Measurements from ENCODE around the gene DLK1.

The DLK1 gene

GRCh38 chr14:100734031-100734990, 7.6 kb downstream of the DLK1 start:
- DNase-seq, result no peak

GRCh38 chr14:100735271-100735670, 8.6 kb downstream of the DLK1 start:
- no peak for DNase-seq

DNA sequence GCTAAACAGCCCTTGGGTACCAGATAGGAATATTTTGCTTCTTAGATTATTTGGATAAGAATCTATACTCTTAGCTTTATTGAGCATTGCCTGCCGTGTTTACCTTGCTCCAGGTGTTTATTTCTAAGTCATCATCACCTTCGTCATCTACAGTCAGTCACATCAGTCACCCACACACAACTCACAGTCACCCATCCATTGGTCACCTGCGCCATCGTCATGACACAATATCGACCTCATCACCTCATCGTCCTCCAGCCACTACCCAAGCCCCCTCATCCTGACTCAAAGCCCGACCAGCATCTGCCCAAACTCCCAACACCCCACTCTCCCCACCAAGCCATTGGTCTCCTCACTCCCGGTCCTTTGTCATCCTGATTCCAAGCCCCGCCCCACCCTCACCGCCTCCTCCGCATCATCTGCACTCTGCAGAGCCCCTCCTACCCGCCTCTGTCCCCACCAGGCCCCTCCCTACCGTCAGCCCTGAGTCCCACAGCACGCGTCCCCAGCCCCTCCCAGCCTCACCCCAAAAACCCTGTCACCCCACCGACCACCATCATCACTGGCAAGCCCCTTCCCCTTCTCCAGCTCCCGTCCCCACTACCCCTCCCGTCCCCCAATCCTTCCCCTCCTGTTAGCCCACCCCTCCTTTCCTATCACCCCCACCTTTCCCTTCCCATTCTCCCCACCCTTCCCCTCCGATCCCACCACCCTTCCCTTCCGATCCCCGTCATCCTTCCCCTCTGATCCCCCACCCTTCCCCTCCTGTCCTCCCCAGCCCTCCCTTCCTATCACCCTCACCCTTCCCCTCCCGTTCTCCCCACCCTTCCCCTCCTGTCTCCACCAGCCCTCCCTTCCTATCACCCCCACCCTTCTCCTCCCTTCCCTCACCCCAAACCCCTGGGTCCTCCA, 9.8 kb downstream of the DLK1 start:
- DNase-seq, result no peak

GRCh38 chr14:100737526-100737925, 10.8 kb downstream of the DLK1 start:
- DNase-seq, result no peak

GRCh38 chr14:100738269-100738691, 11.6 kb downstream of the DLK1 start:
- DNase-seq, result no peak

DNA sequence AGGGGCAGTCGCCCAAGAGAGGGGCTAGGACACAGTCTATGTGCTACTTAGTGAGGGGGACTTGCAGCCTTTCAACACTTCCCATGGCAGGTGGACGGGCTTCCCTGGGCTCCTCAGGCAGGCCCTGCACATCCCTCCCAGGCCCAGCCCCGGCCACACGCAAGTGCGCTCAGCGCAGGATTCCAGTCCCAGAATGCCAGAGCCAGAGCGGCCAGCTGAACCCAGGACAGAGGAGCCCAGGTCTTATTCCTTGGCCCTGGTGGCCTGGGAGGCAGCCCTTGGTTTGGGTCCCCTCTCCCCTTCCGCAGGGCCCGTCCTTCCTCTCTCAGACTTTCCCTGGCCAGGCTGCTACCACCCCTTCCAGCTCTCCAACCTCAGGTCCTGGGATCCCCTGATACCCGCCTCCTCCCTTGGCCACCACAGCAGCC, 12.0 kb downstream of the DLK1 start:
- no peak for DNase-seq

GRCh38 chr14:100739306-100739705, 12.6 kb downstream of the DLK1 start:
- no peak for DNase-seq

DNA sequence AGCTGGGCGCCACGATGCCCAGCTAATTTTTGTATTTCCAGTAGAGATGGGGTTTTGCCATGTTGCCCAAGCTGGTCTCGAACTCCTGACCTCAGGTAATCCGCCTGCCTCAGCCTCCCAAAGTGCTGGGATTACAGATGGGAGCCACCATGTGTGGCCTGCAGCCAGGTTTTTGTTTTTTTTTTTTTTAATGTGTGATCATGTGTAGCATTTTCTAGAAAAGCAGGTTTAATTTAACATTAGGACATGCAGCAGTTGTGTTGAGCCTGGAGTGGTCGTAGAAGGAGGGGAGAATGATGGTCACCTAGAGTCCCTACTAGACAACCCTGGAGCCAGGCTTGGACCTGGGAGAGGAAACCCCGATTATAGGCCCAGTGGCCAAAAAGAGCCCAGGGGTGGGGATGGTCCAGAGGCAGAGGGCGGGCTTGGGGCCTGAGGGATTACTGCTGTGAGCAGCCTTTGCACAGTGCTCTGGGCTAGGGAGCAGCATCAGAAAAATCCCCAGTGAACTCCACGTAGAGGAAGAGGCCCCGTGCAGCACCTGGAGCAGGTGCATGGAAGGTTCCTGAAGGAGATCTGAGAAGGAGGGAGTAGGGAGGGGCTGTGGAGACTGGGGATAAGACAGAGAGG, 13.6 kb downstream of the DLK1 start:
- DNase-seq, result no peak

DNA sequence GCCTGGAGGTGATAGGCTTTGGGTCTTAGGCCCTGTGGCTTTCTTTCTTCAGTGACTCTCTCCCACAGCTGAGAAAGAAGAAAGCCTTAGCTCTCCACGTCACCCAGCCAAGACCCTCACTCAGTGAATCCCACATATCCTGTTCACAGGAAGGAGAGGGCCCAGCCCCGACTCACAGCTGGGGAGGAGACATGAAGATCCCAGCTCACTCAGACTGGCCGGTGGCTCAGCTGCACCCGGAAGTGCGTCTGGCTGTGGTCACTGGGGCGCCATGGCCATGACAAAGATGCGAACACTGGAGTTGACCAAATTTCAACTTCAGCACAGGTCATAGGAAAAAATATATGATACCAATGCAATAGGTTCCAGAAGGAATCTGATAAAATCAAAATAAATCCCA, 14.2 kb downstream of the DLK1 start:
- DNase-seq, result no peak

- no peak for DNase-seq
Measured at GRCh38 chr14:100741966-100742365, 15.3 kb downstream of the DLK1 start.

DNA sequence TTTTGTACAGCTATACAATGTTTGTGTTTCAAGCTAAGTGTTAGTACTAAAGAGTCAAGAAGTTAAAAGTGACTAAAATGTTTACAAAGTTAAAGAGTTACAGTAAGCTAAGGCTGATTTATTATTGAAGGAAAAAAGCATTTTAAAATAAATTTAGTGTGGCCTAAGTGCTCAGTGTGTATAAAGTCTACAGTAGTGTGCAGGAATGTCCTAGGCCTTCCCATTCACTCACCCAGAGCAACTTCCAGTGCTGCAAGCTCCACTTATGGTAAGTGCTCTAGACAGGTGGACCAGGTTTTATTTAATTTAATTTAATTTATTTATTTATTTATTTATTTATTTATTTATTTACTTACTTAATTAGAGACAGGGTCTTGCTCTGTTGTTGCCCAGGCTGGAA, 19.6 kb downstream of the DLK1 start:
- DNase-seq, result no peak

GRCh38 chr14:100747021-100747586, 20.4 kb downstream of the DLK1 start:
- no peak for DNase-seq

DNA sequence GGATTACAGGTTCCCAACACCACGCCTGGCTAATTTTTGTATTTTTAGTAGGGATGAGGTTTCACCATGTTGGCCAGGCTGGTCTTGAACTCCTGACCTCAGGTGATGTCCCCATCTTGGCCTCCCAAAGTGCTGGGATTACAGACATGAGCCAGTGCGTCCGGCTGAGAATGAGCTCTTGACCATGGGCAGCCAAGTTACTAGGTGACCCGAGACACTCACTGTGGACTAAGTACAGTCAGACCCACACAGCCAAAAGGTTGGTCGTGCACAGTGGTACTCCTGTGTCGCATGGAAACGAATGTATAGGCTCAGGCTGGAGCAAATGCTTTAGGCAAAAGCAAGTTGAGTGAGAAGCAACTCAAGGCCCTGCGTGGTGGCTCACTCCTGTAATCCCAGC, 21.0 kb downstream of the DLK1 start:
- no peak for DNase-seq

DNA sequence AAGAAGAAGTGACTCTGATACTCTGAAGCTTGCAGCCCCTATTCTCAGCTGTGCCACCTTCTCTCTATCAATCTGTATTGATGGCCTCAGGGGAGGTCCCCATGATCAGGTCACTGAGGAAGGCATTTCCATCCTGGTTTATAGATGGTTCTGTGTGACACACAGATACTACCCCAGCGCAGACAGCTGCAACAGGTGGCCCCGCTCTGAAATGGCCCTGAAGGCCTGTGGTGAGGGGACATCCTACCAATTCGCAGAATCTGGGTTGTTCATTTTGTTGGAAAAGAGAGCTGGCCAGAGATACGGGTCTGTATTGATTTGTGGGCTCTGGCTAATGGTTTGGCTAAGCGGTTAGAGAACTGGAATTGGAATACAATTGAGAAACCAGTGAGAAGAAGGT, 21.7 kb downstream of the DLK1 start:
- no peak for DNase-seq

DNA sequence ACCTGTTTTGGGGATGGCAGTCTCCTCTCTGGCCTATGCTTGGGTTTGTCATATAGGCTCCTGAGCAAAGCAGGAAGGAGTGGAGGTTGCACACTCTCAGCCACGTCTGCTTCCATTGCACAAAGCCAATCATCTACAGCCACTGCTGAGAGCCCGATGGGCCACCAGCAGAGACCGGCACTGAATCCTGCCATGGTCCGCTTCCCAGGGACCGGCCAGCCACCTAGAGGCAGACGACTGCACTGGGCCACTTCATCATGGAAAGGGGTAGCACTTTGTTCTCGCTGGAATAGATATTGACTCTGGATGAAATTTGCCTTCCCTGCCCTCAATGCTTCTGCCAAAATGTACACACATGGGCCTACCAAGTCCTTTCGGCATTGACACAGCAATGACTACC, 22.3 kb downstream of the DLK1 start:
- DNase-seq, result no peak

DNA sequence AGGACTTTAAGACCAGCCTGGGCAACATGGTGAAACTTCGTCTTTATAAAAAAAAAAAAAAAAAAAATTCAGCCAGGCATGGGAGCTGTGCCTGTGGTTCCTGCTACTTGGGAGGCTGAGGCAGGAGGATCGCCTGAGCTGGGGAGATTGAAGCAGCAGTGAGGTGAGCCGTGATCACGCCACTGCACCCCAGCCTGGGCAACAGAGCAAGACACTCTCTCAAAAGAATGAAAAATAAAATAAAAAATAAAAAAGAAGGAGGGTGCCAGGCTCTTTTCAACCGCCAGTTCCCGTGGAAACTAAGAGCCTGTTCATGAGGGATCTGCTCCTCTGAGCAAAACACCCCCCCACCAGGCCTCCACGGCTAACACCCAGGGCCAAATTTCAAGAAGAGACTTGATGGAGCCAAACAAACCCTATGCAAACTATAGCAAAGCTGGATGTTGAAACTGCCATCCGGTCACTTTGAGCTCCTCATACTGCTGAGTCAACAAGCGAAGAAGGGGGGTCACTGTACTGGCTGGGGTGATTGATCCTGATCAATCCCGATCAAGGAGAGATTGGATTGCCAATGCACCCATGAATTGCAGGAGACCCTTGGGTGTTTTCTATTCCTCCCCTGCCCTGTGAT, 23.4 kb downstream of the DLK1 start:
- no peak for DNase-seq

DNA sequence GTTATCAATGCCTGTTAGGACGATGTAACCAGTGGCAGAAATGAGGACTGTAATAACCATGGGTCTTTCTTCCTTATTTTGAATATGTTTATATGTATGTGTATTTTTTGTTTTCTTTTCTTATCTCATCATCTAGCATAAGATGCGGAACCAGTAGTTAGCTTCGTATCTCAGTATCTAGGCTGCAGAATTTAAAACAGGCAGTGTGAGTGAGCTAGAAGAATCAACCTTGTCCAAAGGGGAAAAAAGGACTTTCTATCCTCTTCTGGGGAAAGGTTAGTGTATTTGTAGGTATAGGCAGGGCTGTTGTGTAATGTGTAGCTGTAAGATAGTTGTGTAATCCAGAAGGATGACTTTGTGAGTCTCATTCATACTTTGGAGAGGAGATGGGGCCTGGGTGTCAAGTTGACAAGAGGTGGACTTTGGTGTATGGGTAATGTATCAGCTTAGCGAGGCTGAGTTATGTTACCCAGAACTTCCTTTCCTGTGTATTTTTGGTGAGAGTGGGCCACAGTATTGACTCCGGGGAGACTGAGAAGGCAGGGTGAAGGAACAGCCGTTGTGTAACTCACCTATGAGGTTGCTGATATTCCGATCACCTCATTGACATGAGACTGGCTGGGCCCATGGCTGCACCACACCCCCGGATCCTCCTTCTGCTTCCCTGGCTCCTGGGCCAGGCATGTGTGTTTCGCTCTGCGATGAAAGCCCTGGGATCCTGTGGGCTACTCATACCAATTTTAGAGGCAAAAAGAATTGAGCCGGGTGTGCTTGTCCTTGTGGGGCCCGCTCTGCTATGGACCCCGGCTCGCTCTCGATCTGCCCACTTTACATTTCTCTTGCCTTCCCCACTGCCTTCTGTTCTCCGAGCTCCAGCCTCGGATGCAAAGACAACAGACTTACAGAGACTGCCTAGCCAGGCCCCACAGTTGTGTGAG, 24.3 kb downstream of the DLK1 start:
- DNase-seq, result no peak

DNA sequence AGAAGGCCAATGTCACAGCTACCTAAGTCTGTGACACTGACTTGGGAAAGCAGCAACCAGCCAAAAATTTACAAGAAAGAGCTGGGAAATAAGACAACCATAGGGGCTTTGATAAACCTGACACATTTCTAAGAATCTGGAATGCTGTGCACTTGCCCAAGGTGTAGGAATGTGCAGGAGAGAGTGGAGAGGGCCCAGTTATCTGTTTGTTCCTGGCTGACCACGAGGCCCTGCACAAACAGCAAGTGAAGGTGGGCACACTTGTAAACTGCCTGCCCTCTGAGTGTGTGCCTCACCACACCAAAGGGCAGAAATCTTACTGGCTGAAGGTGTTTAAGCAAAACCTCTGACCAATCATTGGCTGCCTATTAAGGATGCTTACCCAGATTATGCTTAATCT, 27.3 kb downstream of the DLK1 start:
- DNase-seq, result no peak

GRCh38 chr14:100755649-100756048, 29.0 kb downstream of the DLK1 start:
- DNase-seq, result no peak

GRCh38 chr14:100761481-100761880, 34.8 kb downstream of the DLK1 start:
- DNase-seq, result no peak

GRCh38 chr14:100762089-100762515, 35.4 kb downstream of the DLK1 start:
- DNase-seq, result no peak
